Measurements from ENCODE around the gene MAPK7.

GRCh38 chr17:19360772-19361171 lies 17.5 kb upstream of the MAPK7 start:
- TF ChIP-seq JUND (IDR thresholded peaks at IDR 0.05) (no peak), TAF1 (IDR thresholded peaks at IDR 0.05; ENCODE audit: borderline replicate concordance, low read depth, low read length) (no peak), FOXJ3 (CRISPR knock-in tag; IDR thresholded peaks at IDR 0.05) (no peak), GATA2 (CRISPR knock-in tag; IDR thresholded peaks at IDR 0.05) (no peak), EZH2phosphoT487 (IDR thresholded peaks at IDR 0.05; ENCODE audit: borderline replicate concordance, low read depth) (no peak), POLR2AphosphoS5 (IDR thresholded peaks at IDR 0.05; ENCODE audit: low read depth, low read length) (no peak), FOSL2 (IDR thresholded peaks at IDR 0.05; ENCODE audit: borderline replicate concordance, low read depth) (no peak), NRF1 (IDR thresholded peaks at IDR 0.05; ENCODE audit: low read depth, low read length) (no peak)
- TF ChIP-seq, protein P1, sequence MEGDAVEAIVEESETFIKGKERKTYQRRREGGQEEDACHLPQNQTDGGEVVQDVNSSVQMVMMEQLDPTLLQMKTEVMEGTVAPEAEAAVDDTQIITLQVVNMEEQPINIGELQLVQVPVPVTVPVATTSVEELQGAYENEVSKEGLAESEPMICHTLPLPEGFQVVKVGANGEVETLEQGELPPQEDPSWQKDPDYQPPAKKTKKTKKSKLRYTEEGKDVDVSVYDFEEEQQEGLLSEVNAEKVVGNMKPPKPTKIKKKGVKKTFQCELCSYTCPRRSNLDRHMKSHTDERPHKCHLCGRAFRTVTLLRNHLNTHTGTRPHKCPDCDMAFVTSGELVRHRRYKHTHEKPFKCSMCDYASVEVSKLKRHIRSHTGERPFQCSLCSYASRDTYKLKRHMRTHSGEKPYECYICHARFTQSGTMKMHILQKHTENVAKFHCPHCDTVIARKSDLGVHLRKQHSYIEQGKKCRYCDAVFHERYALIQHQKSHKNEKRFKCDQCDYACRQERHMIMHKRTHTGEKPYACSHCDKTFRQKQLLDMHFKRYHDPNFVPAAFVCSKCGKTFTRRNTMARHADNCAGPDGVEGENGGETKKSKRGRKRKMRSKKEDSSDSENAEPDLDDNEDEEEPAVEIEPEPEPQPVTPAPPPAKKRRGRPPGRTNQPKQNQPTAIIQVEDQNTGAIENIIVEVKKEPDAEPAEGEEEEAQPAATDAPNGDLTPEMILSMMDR (IDR thresholded peaks at IDR 0.05): no peak
- TF ChIP-seq, protein P2, sequence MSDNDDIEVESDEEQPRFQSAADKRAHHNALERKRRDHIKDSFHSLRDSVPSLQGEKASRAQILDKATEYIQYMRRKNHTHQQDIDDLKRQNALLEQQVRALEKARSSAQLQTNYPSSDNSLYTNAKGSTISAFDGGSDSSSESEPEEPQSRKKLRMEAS (IDR thresholded peaks at IDR 0.05; ENCODE audit: low read depth): no peak
- TF ChIP-seq, protein P3, sequence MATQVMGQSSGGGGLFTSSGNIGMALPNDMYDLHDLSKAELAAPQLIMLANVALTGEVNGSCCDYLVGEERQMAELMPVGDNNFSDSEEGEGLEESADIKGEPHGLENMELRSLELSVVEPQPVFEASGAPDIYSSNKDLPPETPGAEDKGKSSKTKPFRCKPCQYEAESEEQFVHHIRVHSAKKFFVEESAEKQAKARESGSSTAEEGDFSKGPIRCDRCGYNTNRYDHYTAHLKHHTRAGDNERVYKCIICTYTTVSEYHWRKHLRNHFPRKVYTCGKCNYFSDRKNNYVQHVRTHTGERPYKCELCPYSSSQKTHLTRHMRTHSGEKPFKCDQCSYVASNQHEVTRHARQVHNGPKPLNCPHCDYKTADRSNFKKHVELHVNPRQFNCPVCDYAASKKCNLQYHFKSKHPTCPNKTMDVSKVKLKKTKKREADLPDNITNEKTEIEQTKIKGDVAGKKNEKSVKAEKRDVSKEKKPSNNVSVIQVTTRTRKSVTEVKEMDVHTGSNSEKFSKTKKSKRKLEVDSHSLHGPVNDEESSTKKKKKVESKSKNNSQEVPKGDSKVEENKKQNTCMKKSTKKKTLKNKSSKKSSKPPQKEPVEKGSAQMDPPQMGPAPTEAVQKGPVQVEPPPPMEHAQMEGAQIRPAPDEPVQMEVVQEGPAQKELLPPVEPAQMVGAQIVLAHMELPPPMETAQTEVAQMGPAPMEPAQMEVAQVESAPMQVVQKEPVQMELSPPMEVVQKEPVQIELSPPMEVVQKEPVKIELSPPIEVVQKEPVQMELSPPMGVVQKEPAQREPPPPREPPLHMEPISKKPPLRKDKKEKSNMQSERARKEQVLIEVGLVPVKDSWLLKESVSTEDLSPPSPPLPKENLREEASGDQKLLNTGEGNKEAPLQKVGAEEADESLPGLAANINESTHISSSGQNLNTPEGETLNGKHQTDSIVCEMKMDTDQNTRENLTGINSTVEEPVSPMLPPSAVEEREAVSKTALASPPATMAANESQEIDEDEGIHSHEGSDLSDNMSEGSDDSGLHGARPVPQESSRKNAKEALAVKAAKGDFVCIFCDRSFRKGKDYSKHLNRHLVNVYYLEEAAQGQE (IDR thresholded peaks at IDR 0.05; ENCODE audit: low read depth, low read length): no peak

Measured in SK-N-SH (cell line).